HG02610 (cell line): ENCODE data around the gene SAMHD1.
"Not testable (repeated sequence)": the region's sequence is repeated elsewhere in the genome, so short reads cannot be mapped to it uniquely, and the experiment has no call there.

Source experiments
- ATAC-seq: cut with Tn5 transposase; IDR thresholded peaks from one replicate; pipeline ENCODE4 v1.9.1; 2021; ENCODE audit warnings: mild to moderate bottlenecking, moderate library complexity; ENCODE audit not compliant: unreplicated experiment

SAMHD1 gene

DNA sequence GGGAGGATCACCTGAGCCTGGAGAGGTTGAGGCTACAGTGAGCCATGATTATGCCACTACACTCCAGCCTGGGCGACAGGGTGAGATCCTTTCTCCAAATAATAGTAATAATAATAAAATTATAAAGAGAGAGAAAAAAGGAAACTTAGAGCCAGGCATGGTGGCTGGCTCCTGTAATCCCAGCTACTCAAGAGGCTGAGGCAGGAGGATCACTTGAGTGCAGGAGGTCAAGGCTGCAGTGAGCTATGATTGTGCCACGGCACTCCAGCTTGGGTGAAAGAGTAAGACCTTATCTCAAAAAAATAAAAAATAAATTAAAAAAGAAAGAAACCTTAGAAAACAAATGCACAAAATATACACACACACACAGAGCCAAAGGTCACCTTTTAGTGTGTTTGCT is 5.2 kb upstream of the SAMHD1 start:
- ATAC-seq, result no peak

DNA sequence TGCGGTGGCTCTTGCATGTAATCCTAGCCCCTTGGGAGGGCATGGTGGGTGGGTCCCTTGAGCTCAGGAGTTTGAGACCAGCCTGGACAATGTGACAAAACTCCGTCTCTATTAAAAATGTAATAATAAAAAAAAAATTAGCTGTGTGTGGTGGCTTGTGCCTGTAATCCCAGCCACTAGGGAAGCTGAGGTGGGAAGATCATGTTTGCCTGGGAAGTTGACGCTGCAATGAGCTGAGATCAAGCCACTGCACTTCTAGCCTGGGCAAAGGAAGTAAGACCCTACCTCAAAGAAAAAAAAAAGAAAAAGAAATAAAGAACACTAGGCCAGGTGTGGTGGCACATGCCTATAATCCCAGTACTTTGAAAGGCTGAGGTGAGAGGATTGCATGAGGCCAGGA is 4.5 kb upstream of the SAMHD1 start:
- ATAC-seq, result no peak

DNA sequence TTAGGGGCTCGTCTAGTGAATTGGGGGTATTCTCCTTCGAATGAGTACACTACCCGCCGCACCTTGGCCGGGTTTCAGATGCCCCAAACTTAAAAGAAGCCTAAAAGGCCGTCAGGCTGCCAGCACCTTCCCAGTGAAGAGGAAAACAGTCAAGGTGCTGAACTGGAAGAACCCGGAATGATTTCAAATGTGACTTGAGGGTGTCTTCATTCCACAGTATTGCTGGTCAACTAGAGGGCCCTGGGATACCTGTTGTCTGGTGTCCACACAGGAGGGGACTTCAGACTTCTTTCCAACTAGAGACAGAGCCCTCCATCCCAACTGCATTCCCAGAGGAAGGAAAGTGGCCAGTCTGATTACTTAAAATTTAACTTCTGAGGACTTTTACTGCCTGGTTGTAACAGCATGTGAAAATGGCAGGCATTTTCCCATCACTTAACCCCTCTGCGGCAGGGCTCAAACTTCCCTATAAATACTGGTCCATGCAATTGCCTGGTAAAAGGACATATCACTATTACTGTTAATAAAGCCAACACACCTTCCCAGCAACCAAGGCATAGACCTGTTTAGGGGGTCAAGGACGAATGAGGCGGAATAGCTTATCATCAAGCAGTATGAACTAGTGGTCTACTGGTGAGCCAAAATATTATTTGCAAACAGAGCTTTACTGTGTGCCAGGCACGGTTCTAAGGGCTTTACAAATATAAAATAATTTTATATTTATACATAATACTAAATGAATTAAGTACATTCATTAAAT is 651 bp upstream of the SAMHD1 start:
- no peak for ATAC-seq

DNA sequence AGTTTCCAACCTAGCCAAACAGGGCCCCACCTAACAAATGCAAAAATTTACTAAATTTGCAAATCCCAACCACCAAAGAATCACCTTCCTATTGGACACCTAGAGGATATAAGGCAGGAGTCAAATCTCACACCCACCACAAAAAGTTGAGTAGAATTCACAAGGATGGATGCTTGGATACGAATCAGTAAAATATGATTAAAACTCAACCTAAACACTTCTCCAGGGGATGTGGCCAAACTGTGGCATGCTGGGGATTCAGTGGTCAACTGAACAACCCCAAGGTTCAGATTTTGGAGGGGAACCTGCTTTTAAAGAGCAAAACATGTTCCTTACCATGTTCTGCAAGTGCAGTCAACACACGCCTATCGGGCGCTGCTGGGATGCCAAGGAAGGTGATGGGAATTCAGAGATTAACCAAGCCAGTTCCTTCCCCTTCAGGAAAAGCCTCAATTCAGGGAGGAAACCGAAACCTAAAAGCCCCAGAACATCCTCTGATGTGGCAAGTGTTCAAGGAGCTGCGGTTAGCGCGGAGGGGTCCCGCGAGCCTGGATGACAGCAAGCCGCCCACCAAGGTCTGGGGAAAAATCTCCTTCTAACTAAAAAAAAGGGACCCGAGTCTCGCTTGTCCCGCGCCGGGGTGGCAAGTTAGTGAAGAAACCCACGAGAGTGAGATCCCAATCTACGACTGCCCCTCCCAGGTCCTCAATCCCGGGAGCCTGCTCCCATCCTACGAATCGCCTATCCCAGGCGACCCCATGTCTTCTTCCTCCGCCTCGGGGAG is 902 bp downstream of the SAMHD1 start:
- peak; percentile 8 for ATAC-seq

DNA sequence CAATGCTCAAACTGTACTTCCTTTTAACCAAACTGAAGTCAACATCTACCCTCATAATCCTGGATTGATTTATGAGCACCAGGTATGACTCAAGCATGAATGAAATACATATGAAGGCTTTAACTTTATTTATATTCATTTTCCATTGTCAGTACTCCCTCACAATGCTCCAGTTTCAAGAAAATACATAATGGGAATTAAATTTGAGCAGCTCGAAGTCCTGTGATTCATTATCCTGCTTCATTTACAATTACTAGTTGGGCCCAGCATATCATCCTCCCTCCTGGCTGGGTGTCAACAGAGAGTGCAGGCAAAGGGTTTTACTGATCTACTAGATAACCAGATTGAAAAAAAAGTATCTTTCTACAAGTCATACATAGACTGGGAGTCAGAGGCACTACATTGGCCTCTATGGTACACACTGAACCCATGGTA is 10.1 kb downstream of the SAMHD1 start:
- ATAC-seq, result no peak

DNA sequence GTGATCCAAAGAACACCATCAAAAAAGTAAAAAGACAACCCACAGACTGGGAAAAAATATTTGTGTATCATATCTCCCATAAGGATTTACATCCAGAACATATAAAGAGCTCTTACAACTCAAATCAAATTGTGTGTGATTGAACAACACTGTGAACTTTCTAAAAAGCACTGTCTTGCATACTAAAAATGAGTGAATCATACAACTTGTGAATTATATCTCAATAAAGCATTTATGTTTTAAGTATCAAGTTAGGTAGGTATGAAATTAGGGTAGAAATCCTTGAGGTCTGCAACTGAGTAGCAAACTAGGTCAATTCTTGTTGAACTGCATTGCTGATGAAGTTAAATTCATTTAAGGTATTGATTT is 14.1 kb downstream of the SAMHD1 start:
- ATAC-seq, result no peak

DNA sequence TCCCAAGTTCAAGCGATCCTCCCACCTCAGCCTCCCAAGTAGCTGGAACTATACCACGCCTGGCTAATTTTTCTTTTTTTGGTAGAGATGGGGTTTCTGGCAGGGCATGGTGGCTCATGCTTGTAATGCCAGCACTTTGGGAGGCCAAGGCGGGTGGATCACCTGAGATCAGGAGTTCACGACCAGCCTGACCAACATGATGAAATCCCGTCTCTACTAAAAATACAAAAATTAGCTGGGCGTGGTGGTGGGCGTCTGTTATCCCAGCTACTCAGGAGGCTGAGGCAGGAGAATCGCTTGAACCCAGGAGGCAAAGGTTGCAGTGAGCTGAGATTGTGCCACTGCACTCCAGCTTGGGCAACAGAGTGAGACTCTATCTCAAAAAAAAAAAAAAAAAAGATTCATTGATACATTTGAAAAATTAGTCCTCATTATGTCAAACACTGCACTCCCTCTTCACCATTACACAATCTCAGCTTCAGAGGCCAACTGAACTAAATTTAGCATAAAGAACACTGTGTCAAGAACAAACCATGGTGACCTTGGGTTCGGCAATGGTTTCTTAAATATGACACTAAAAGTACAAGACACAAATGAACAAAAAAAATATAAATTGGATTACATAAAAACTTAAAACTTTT is 14.6 kb downstream of the SAMHD1 start:
- not testable (repeated sequence) for ATAC-seq

DNA sequence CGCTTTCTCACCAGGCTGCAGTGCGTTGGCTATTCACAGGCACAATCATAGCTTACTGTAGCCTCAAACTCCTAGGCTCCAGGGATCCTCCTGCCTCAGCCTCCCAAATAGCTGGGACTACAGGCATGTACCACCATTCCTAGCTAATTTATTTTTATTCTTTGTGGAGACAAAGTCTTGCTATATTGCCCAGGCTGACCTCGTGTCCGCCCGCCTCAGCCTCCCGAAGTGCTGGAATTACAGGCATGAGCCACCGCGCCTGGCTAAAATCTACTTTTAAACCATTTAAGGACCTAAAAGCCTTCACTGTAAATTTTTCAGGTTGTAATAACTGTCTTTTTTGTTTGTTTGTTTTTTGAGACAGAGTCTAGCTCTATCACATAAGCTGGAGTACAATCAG is 15.2 kb downstream of the SAMHD1 start:
- ATAC-seq, result no peak

DNA sequence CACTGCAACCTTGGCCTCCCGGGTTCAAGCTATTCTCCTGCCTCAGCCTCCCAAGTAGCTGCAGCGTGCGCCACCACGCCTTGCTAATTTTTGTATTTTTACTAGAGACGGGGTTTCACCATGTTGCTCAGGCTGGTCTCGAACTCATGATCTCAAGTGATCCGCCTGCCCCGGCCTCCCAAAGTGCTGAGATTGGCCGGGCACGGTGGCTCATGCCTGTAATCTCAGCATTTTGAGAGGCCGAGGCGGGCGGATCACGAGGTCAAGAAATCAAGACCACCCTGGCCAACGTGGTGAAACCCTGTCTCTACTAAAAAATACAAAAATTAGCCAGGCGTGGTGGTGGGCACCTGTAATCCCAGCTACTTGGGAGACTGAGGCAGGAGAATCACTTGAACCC is 17.9 kb downstream of the SAMHD1 start:
- ATAC-seq, result not testable (repeated sequence)

DNA sequence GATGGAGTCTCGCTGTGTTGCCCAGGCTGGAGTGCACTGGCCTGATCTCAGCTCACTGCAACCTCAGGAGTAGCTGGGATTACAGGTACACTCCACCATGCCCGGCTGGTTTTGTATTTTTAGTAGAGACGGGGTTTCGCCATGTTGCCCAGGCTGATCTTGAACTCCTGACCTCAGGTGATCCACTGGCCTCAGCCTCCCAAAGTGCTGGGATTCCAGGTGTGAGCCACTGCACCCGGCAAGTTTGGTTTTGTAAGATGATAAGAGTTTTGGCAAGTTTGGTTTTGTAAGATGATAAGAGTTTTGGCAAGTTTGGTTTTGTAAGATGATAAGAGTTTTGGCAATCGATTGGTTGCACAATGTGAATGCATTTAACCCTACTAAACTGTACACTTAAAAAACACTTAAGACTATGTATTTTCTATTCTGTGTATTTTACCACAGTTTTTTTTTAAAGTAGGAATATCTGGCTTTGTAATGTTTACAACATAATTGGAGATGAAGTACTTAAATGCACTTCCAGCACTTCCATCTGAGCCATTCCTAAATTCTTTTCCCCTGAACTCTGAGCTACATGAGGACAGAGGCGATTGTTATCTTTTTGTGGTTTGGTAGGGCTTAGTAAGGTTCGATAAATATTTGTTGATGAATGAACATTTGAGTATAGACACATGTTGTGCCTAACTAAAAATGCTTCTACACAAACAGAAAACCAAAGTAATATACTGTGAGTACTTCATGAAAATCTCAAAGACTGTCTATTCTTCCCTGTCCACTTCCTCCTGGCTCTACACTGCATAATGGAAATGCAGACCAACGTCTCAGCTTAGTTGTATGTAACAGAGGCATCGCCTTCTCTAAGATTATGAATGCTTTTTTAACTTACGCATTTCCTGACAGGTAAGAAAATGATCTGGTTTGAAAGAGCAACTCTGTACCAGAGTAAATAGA is 18.8 kb downstream of the SAMHD1 start:
- ATAC-seq, result no peak

DNA sequence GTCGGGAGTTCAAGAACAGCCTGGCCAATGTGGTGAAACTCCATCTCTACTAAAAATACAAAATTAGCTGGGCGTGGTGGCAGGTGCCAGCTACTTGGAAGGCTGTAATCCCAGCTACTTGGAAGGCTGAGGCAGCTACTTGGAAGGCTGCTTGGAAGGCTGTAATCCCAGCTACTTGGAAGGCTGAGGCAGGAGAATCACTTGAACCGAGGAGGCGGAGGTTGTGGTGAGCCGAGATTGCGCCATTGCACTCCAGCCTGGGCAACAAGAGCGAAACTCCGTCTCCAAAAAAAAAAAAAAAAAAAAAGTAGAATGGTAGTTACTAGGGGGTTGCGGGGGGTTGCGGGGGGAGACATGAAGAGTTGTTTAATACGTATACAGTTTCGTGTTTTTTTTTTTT is 19.4 kb downstream of the SAMHD1 start:
- ATAC-seq, result not testable (repeated sequence)

DNA sequence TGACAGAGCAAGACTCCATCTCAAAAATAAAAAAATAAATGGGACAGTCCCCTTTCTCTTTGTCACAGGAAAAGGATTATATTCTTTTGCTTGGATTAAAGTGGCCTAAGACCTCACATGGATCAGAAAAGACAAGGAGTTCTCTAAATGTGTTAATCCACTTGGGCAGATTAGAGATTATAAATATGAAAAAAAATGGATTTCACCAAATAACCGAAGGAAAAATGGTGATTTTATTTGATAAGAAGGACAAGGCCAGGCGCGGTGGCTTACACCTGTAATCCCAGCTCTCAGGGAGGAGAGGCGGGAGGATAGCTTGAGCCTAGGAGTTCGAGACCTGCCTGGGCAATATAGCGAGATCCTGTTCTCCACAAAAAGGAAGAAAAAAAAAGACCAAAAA is 21.8 kb downstream of the SAMHD1 start:
- ATAC-seq, result no peak

DNA sequence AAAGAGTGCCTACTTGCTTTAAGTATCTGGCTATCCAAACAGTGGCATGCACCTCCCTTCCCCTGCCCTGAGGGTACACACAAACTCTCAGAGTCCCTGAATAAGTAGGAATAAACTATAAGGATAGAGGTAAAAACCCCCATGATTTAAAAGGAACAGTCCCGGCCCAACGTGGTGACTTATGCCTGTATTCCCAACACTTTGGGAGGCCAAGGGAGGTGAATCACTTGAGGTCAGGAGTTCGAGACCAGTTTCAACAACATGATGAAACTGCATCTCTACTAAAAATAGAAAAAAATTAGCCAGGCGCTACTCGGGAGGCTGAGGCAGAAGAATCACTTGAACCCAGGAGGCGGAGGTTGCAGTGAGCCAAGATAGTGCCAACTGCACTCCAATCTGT is 22.2 kb downstream of the SAMHD1 start:
- ATAC-seq, result no peak

DNA sequence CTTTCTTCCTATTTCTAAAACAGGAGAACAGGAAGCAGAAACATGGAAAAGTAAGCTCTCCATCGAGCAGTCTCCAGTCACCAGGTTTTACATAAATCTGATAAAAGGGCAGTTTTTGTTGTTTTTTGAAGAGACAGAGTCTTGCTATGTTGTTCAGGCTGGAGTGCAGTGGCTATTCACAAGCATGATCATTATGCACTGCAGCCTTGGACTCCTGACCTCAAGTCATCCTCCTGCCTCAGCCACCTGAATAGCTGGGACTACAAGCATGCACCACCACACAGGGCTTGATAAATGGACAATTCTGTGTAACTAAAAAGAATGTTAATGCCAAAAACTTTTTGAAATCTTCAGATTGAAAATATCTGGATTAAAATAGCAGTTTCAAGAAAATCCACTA is 23.8 kb downstream of the SAMHD1 start:
- ATAC-seq, result no peak

DNA sequence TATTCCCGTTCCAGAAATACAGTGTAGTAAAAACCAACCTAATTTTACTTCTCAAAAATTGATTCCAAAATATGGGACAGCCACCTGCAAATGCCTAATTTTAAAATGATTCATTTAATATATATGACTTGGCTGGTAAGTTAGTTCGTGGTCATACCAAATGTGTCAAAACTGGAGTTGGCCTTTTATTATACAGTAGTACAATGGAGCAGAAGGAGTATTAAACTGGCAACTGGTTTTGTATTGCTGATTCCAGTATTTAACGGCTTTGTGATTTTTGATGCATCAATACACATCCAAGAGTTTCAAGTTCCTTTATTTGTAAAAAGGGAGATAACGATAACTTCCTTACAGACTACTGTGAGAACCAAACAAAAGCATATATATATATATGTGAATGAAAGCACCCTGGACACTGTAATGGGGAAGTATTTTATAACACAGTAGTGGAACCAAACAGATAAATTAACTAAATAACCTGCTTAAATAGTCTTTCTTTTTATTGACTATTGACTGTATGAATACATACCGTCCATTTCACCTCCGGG is 24.8 kb downstream of the SAMHD1 start:
- ATAC-seq, result no peak

DNA sequence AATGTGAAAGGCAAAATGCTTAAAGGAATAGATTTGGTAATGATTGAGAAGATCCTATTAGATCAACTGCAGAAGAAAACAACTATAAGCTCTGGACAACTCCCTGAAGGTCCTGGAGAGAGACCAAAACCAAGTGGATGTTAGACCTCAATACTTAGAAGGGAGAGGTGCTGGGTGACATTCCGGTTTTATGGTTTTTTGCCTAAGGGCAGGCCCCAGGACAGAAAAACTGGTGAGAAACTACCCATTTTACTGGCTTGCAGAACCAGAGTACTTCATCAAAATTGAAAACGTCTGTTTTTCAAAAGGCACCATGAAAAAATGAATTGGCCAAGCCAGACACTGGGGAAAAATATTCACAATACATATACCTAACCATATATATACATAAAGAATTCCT is 26.3 kb downstream of the SAMHD1 start:
- ATAC-seq, result no peak

DNA sequence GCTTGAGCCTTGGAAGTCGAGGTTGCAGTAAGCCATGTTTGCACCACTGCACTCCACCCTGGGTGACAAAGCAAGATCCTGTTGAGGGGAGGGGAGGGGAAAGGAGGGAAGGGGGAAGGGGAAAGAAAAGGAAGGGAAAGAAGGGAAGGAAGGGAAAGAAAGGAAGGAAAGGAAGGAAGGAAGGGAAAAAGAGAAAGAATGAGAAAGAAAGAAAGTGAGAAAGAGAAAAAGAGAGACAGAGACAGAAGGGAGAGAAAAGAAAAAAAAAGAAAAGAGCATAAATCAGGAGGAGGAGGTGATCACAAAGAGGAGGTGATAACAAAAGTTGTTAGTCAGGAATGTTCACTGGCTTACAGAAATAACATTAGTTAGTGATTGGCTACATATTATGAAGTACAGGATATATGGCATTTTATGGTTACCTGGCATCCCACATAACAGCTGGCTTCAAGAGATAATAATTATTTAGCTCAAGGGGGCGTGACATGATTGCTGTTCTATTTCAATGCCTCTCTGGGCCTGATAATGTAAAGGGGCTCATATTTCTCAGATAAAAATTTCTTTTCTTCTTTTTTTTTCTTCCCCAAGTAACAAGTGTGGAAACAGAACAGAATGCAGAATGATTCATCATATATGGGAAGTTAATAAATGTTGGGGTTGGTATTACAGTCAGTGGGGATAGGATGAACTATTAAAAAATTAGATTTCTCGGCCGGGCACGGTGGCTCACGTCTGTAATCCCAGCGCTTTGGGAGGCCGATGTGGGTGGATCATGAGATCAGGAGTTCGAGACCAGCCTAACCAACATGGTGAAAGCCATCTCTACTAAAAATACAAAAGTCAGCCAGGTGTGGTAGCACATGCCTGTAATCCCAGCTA is 27.1 kb downstream of the SAMHD1 start:
- ATAC-seq, result no peak

DNA sequence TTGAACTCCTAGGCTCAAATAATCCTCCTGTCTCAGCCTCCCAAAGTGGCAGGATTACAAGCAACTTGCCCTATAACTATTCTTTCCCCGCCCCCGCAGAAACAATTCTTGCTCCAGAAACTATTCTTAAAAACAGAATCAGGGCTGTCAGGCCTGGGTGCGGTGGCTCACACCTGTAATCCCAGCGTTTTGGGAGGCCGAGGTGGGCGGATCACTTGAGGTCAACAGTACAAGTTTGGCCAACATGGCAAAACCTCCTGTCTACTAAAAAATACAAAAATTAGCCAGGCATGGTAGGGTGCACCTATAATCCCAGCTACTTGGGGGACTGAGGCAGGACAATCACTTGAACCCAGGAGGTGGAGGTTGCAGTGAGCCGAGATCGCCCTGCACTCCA is 31.2 kb downstream of the SAMHD1 start:
- ATAC-seq, result no peak

DNA sequence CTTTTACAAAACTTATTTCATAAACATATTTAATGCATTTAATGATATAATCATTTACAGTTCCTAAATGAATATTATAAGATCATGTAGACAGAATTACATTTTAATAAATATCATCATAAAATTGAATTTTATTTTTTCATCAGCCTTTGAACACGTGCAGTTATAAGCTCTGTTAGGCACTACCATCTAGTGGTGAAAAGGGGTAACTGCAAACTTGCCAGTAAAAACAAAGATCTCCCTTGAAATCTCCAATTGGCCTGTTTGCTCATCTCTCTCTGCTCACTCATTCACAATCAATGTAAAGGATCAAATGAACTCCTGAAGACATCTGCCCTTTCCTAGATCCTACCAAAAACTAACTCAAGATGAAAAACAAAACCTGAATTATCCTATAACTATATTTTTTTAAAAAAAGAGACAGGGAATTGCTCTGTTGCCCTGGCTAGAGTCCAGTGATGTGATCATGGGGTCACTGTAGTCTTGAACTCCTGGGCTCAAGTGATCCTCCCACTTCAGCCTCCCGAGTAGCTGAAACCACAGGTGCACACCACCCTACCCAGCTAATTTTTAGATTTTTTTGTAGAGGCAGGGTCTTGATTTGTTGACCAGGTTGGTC is 31.7 kb downstream of the SAMHD1 start:
- ATAC-seq, result no peak
